Middle frontal gyrus (tissue), 1 donor: ENCODE results near the gene CCDC174.
"Not testable (repeated sequence)": the region's sequence is repeated elsewhere in the genome, so short reads cannot be mapped to it uniquely, and the experiment has no call there.

Experiments
- DNase-seq: peaks from one replicate; pipeline ENCODE4 v3.0.0-alpha.2; 2015; ENCODE audit warnings: low spot score; ENCODE audit errors: extremely low spot score

The CCDC174 gene

GRCh38 chr3:14650193-14650592 lies 1.4 kb upstream of the CCDC174 start:
- no peak for DNase-seq

GRCh38 chr3:14652360-14652907 lies 872 bp downstream of the CCDC174 start:
- DNase-seq: not testable (repeated sequence)

GRCh38 chr3:14657579-14657978 lies 6.0 kb downstream of the CCDC174 start:
- no peak for DNase-seq

GRCh38 chr3:14658978-14659377 lies 7.4 kb downstream of the CCDC174 start:
- DNase-seq: no peak

- DNase-seq: no peak
These were observed 9.4 kb downstream of the CCDC174 start for GRCh38 chr3:14660942-14661341.

- DNase-seq: no peak
These were observed 12.0 kb downstream of the CCDC174 start for GRCh38 chr3:14663396-14664135.

GRCh38 chr3:14664170-14664569 lies 12.6 kb downstream of the CCDC174 start:
- no peak for DNase-seq

GRCh38 chr3:14672588-14672987 lies 21.0 kb downstream of the CCDC174 start:
- DNase-seq: no peak

GRCh38 chr3:14674841-14675240 lies 23.3 kb downstream of the CCDC174 start, which contains the start of gene C3orf20:
C3orf20 (plus strand) TSS chr3:14675141; CDS start chr3:14682714, 7,573 bp downstream.
- DNase-seq: no peak

GRCh38 chr3:14676881-14677280 lies 25.3 kb downstream of the CCDC174 start:
- DNase-seq: no peak

GRCh38 chr3:14678015-14678503 lies 26.5 kb downstream of the CCDC174 start:
- no peak for DNase-seq

- no peak for DNase-seq
These were observed 28.6 kb downstream of the CCDC174 start for GRCh38 chr3:14680115-14680514.

GRCh38 chr3:14680716-14681115 lies 29.2 kb downstream of the CCDC174 start:
- no peak for DNase-seq

GRCh38 chr3:14684447-14684846 lies 32.9 kb downstream of the CCDC174 start:
- no peak for DNase-seq

GRCh38 chr3:14685179-14685578 lies 33.6 kb downstream of the CCDC174 start:
- no peak for DNase-seq

- DNase-seq: no peak
These were observed 35.8 kb downstream of the CCDC174 start for GRCh38 chr3:14687360-14687759.

- DNase-seq: no peak
These were observed 37.0 kb downstream of the CCDC174 start for GRCh38 chr3:14688525-14688924.

GRCh38 chr3:14689247-14689980 lies 37.9 kb downstream of the CCDC174 start:
- no peak for DNase-seq

- DNase-seq: no peak
These were observed 39.7 kb downstream of the CCDC174 start for GRCh38 chr3:14691239-14691638.

GRCh38 chr3:14691719-14692118 lies 40.2 kb downstream of the CCDC174 start:
- DNase-seq: no peak

- DNase-seq: no peak
These were observed 47.2 kb downstream of the CCDC174 start for GRCh38 chr3:14698601-14699244.

- no peak for DNase-seq
These were observed 48.1 kb downstream of the CCDC174 start for GRCh38 chr3:14699643-14700042.
